Trophoblast cell (in vitro differentiated cells and primary cell): ENCODE measurements around the gene NDUFV3.
A peak's percentile ranks its signal among the peaks of the same experiment; 100 is the strongest.
"Not testable (repeated sequence)": the region's sequence is repeated elsewhere in the genome, so short reads cannot be mapped to it uniquely, and the experiment has no call there.

Experiments used
- DNase-seq, 2 donors: peaks; one replicate each; pipeline ENCODE4 v3.0.0-alpha.2; 2016
- H2AFZ ChIP-seq: 2 replicates; pipeline ENCODE4 v1.6.1; 2013; ENCODE audit warnings: low read length, moderate library complexity, mild to moderate bottlenecking; ENCODE audit not compliant: insufficient read depth, poor library complexity
- H2AK5ac ChIP-seq: 2 replicates; pipeline ENCODE4 v1.6.1; 2013; ENCODE audit warnings: mild to moderate bottlenecking, low read length
- H2BK120ac ChIP-seq: 2 replicates; pipeline ENCODE4 v1.6.1; 2013; ENCODE audit warnings: low read length, mild to moderate bottlenecking, moderate library complexity; ENCODE audit not compliant: insufficient read depth, poor library complexity
- H2BK12ac ChIP-seq: 2 replicates; pipeline ENCODE4 v1.6.1; 2013; ENCODE audit warnings: mild to moderate bottlenecking, low read length, moderate library complexity
- H2BK5ac ChIP-seq: 2 replicates; pipeline ENCODE4 v1.6.1; 2013; ENCODE audit warnings: low read length, low read depth, moderate library complexity, mild to moderate bottlenecking; ENCODE audit not compliant: poor library complexity
- H3K14ac ChIP-seq: 2 replicates; pipeline ENCODE4 v1.6.1; 2013; ENCODE audit warnings: mild to moderate bottlenecking, low read length
- H3K18ac ChIP-seq: 2 replicates; pipeline ENCODE4 v1.6.1; 2013; ENCODE audit warnings: mild to moderate bottlenecking, low read length
- H3K23ac ChIP-seq: 2 replicates; pipeline ENCODE4 v1.6.1; 2013; ENCODE audit warnings: low read length
- H3K27ac ChIP-seq: 2 replicates; pipeline ENCODE4 v1.5.1; 2013; ENCODE audit warnings: low read depth, mild to moderate bottlenecking, inconsistent platforms, low read length, moderate library complexity
- H3K27me3 ChIP-seq: 2 replicates; pipeline ENCODE4 v1.6.1; 2013; ENCODE audit warnings: inconsistent platforms, mild to moderate bottlenecking, low read length, moderate library complexity; ENCODE audit not compliant: insufficient read depth
- H3K36me3 ChIP-seq, 2 experiments: 1 replicate in 1 of 2; 2 replicates in 1 of 2; pipeline ENCODE4 v1.6.1; 2013; ENCODE audit warnings: low read length in 2 of 2, mild to moderate bottlenecking in 2 of 2, moderate library complexity in 1 of 2; ENCODE audit not compliant: insufficient read depth in 2 of 2, control insufficient read depth in 1 of 2
- H3K4ac ChIP-seq: 2 replicates; pipeline ENCODE4 v1.6.1; 2013; ENCODE audit warnings: low read depth, mild to moderate bottlenecking, low read length, moderate library complexity
- H3K4me1 ChIP-seq, 2 experiments: 1 replicate in 1 of 2; 2 replicates in 1 of 2; pipeline ENCODE4 v1.6.1; 2013; ENCODE audit warnings: low read length in 2 of 2, mild to moderate bottlenecking in 2 of 2, moderate library complexity in 1 of 2; ENCODE audit not compliant: insufficient read depth in 2 of 2, control insufficient read depth in 1 of 2
- H3K4me2 ChIP-seq: 2 replicates; pipeline ENCODE4 v1.6.1; 2013; ENCODE audit warnings: inconsistent platforms, mild to moderate bottlenecking, low read length, moderate library complexity
- H3K4me3 ChIP-seq: 2 replicates; pipeline ENCODE4 v1.5.1; 2013; ENCODE audit warnings: mild to moderate bottlenecking, low read depth, low read length, inconsistent platforms
- H3K79me1 ChIP-seq: one replicate; pipeline ENCODE4 v1.6.1; 2013; ENCODE audit warnings: low read length
- H3K79me2 ChIP-seq: 2 replicates; pipeline ENCODE4 v1.6.1; 2013; ENCODE audit warnings: low read length, mild to moderate bottlenecking; ENCODE audit not compliant: control insufficient read depth, insufficient read depth, poor library complexity
- H3K9ac ChIP-seq: 2 replicates; pipeline ENCODE4 v1.6.1; 2013; ENCODE audit warnings: mild to moderate bottlenecking, low read length
- H3K9me3 ChIP-seq: 2 replicates; pipeline ENCODE4 v1.6.1; 2013; ENCODE audit warnings: low read depth, mild to moderate bottlenecking, control low read depth, inconsistent platforms, low read length; ENCODE audit not compliant: insufficient read depth
- H4K12ac ChIP-seq: 2 replicates; pipeline ENCODE4 v1.6.1; 2013; ENCODE audit warnings: low read depth, mild to moderate bottlenecking, low read length, moderate library complexity
- H4K8ac ChIP-seq: 2 replicates; pipeline ENCODE4 v1.6.1; 2013; ENCODE audit warnings: low read depth, mild to moderate bottlenecking, low read length, moderate library complexity
- H4K91ac ChIP-seq: one replicate; pipeline ENCODE4 v1.6.1; 2013; ENCODE audit warnings: low read depth, mild to moderate bottlenecking, low read length, moderate library complexity
- WGBS: extraction: QIAGEN DNeasy Blood & Tissue Kit; methylation state at CpG from one replicate; pipeline ENCODE4 v1.1.7; 2013; ENCODE audit warnings: missing lambda C conversion rate; ENCODE audit not compliant: insufficient read length, insufficient coverage; ENCODE audit errors: extremely low coverage; 5-methylcytosine and 5-hydroxymethylcytosine counted together

NDUFV3 gene

GRCh38 chr21:42938606-42938995 lies 45.5 kb downstream of the NDUFV3 start:
- not testable (repeated sequence) for H3K9ac ChIP-seq, H3K4me3 ChIP-seq, H4K12ac ChIP-seq, DNase-seq, H3K23ac ChIP-seq, H2AFZ ChIP-seq, H3K27me3 ChIP-seq, H3K9me3 ChIP-seq, H3K4me2 ChIP-seq
- Histone ChIP-seq H3K27ac (peak overlapping the region; percentile 99), H3K4me1 (peaks cover 38 to 45% of the 10 kb centered on the region in 2 experiments), H3K79me1 (peaks cover 44% of the 10 kb centered on the region), H2BK120ac (peak overlapping the region; percentile 35), H3K4ac (peak overlapping the region; percentile 77), H4K8ac (peak overlapping the region; percentile 37), H2AK5ac (peak overlapping the region; percentile 23), H3K79me2 (peaks cover 35% of the 10 kb centered on the region), H4K91ac (peak overlapping the region; percentile 15), H3K18ac (peak overlapping the region; percentile 90), H2BK5ac (peak overlapping the region; percentile 78), H3K36me3 (peaks cover 41 to 53% of the 10 kb centered on the region in 2 experiments), H2BK12ac (peak overlapping the region; percentile 15), H3K14ac (peak overlapping the region; percentile 41)
- no CpG with 5 or more reads among the region's 6 CpGs for WGBS

- H2BK5ac ChIP-seq, result no peak overlapping the region
- 100% methylated on average over 2 of the region's 16 CpGs for WGBS
- no peak overlapping the region for H3K23ac ChIP-seq
- H3K18ac ChIP-seq, result no peak overlapping the region
- peaks cover 35% of the 10 kb centered on the region for H3K79me1 ChIP-seq
- DNase-seq, result peak; percentile 94 to 98
- no peak overlapping the region for H3K14ac ChIP-seq
- H2AFZ ChIP-seq, result no peak overlapping the region
- peaks cover 42 to 45% of the 10 kb centered on the region in 2 experiments for H3K4me1 ChIP-seq
- H3K27me3 ChIP-seq, result no peaks in the 10 kb centered on the region
- no peak overlapping the region for H2AK5ac ChIP-seq
- peaks cover 29% of the 10 kb centered on the region for H3K79me2 ChIP-seq
- no peak overlapping the region for H2BK12ac ChIP-seq
- no peak overlapping the region for H3K4me3 ChIP-seq
- H4K12ac ChIP-seq, result no peak overlapping the region
- H2BK120ac ChIP-seq, result peak overlapping the region; percentile 3
- H3K9ac ChIP-seq, result no peak overlapping the region
- H3K9me3 ChIP-seq, result no peaks in the 10 kb centered on the region
- peak overlapping the region; percentile 5 for H3K4ac ChIP-seq
- H3K4me2 ChIP-seq, result no peak overlapping the region
- H4K91ac ChIP-seq, result peak overlapping the region; percentile 10
- peak overlapping the region; percentile 99 for H3K27ac ChIP-seq
- peaks cover 41 to 55% of the 10 kb centered on the region in 2 experiments for H3K36me3 ChIP-seq
- no peak overlapping the region for H4K8ac ChIP-seq
Measured at GRCh38 chr21:42939582-42940413, 46.7 kb downstream of the NDUFV3 start.

GRCh38 chr21:42941696-42942085 lies 48.6 kb downstream of the NDUFV3 start:
- Histone ChIP-seq H4K12ac (no peak overlapping the region), H2BK120ac (no peak overlapping the region)
- WGBS, result no CpG with 5 or more reads among the region's 6 CpGs

GRCh38 chr21:42942244-42942643 lies 49.1 kb downstream of the NDUFV3 start:
- no peak overlapping the region for H3K9ac ChIP-seq
- H3K79me2 ChIP-seq, result peaks cover 33% of the 10 kb centered on the region
- H3K18ac ChIP-seq, result no peak overlapping the region
- H3K27ac ChIP-seq, result no peak overlapping the region
- H4K8ac ChIP-seq, result no peak overlapping the region
- no peak overlapping the region for H3K4me3 ChIP-seq
- H3K4me2 ChIP-seq, result no peak overlapping the region
- peak overlapping the region; percentile 22 for H3K4ac ChIP-seq
- H4K12ac ChIP-seq, result no peak overlapping the region
- H2BK5ac ChIP-seq, result peak overlapping the region; percentile 69
- H3K9me3 ChIP-seq, result no peaks in the 10 kb centered on the region
- no peak overlapping the region for H2AFZ ChIP-seq
- H3K14ac ChIP-seq, result no peak overlapping the region
- peak; percentile 51 to 71 for DNase-seq
- no peaks in the 10 kb centered on the region for H3K27me3 ChIP-seq
- H2BK12ac ChIP-seq, result peak overlapping the region; percentile 54
- WGBS, result no CpG with 5 or more reads among the region's 6 CpGs
- no peak overlapping the region for H2AK5ac ChIP-seq
- peaks cover 23% of the 10 kb centered on the region for H3K79me1 ChIP-seq
- H3K4me1 ChIP-seq, result peaks cover 42 to 57% of the 10 kb centered on the region in 2 experiments
- H3K36me3 ChIP-seq, result peaks cover 43 to 53% of the 10 kb centered on the region in 2 experiments
- H4K91ac ChIP-seq, result no peak overlapping the region
- no peak overlapping the region for H2BK120ac ChIP-seq
- no peak overlapping the region for H3K23ac ChIP-seq

More at GRCh38 chr21:42941696-42942085, 48.6 kb downstream of the NDUFV3 start:
- DNase-seq, result peak; percentile 88 to 92
- Histone ChIP-seq H3K14ac (no peak overlapping the region), H3K27me3 (no peaks in the 10 kb centered on the region), H3K4me3 (no peak overlapping the region), H2BK12ac (no peak overlapping the region), H4K8ac (no peak overlapping the region), H3K4ac (peak overlapping the region; percentile 33), H2AK5ac (no peak overlapping the region), H3K23ac (no peak overlapping the region), H3K9me3 (no peaks in the 10 kb centered on the region), H2BK5ac (peak overlapping the region; percentile 15), H3K79me2 (peaks cover 32% of the 10 kb centered on the region), H3K9ac (no peak overlapping the region), H3K18ac (peak overlapping the region; percentile 22), H3K27ac (peak overlapping the region; percentile 55), H3K4me1 (peaks cover 42 to 55% of the 10 kb centered on the region in 2 experiments), H3K4me2 (no peak overlapping the region), H3K36me3 (peaks cover 43 to 53% of the 10 kb centered on the region in 2 experiments), H3K79me1 (peaks cover 24% of the 10 kb centered on the region), H4K91ac (peak overlapping the region; percentile 70), H2AFZ (no peak overlapping the region)
